ENCODE data around the gene STAT2.

The STAT2 gene

GRCh38 chr12:56389412-56389811, 29.5 kb upstream of the STAT2 start:
- Histone ChIP-seq H3K9me2 (ENCODE audit: low read depth, low read length) (no peaks in the 10 kb centered on the region), H3K27me3 (ENCODE audit: insufficient read depth, low read length) (no peaks in the 10 kb centered on the region), H3K4me1 (ENCODE audit: insufficient read depth, low read length, severe bottlenecking) (no peaks in the 10 kb centered on the region), H4K20me1 (ENCODE audit: insufficient read depth, low read length) (no peaks in the 10 kb centered on the region), H3K36me3 (ENCODE audit: insufficient read depth, low read length) (no peaks in the 10 kb centered on the region), H3K9me3 (ENCODE audit: low read length) (no peaks in the 10 kb centered on the region), H3F3A (ENCODE audit: insufficient read depth, low read length) (no peaks in the 10 kb centered on the region), H2AFZ (ENCODE audit: low read length) (peak overlapping the region; percentile 70; the same call in 1 of the 2 replicates), H3K4me2 (ENCODE audit: low read length) (no peak overlapping the region), H3K9ac (ENCODE audit: low read length) (no peak overlapping the region), H3K27ac (ENCODE audit: low read depth, low read length, poor library complexity, severe bottlenecking) (no peak overlapping the region), H3K4me3 (ENCODE audit: low read depth, low read length, poor library complexity, severe bottlenecking) (no peak overlapping the region), H3K79me2 (ENCODE audit: insufficient read depth, low read length) (no peaks in the 10 kb centered on the region)
- TF ChIP-seq CTCF (IDR thresholded peaks at IDR 0.05; ENCODE audit: low read length) = no peak
- no peak for TF ChIP-seq EZH2 (IDR thresholded peaks at IDR 0.05; ENCODE audit: borderline replicate concordance, low read length)

GRCh38 chr12:56387152-56387736, 27.3 kb upstream of the STAT2 start:
- H3K4me2 ChIP-seq (ENCODE audit: low read length) = no peak overlapping the region
- no peaks in the 10 kb centered on the region for H3K9me2 ChIP-seq (ENCODE audit: low read depth, low read length)
- H3K79me2 ChIP-seq (ENCODE audit: insufficient read depth, low read length) = no peaks in the 10 kb centered on the region
- TF ChIP-seq CTCF (IDR thresholded peaks at IDR 0.05; ENCODE audit: low read length) = no peak
- no peak for TF ChIP-seq EZH2 (IDR thresholded peaks at IDR 0.05; ENCODE audit: borderline replicate concordance, low read length)
- H3K9ac ChIP-seq (ENCODE audit: low read length) = no peak overlapping the region
- no peaks in the 10 kb centered on the region for H3K4me1 ChIP-seq (ENCODE audit: insufficient read depth, low read length, severe bottlenecking)
- no peaks in the 10 kb centered on the region for H3F3A ChIP-seq (ENCODE audit: insufficient read depth, low read length)
- no peaks in the 10 kb centered on the region for H3K9me3 ChIP-seq (ENCODE audit: low read length)
- no peak overlapping the region for H2AFZ ChIP-seq (ENCODE audit: low read length)
- H3K36me3 ChIP-seq (ENCODE audit: insufficient read depth, low read length) = no peaks in the 10 kb centered on the region
- no peaks in the 10 kb centered on the region for H3K27me3 ChIP-seq (ENCODE audit: insufficient read depth, low read length)
- H4K20me1 ChIP-seq (ENCODE audit: insufficient read depth, low read length) = no peaks in the 10 kb centered on the region
- H3K27ac ChIP-seq (ENCODE audit: low read depth, low read length, poor library complexity, severe bottlenecking) = no peak overlapping the region
- no peak overlapping the region for H3K4me3 ChIP-seq (ENCODE audit: low read depth, low read length, poor library complexity, severe bottlenecking)

GRCh38 chr12:56385873-56386272, 26.0 kb upstream of the STAT2 start:
- H2AFZ ChIP-seq (ENCODE audit: low read length) = no peak overlapping the region

More at GRCh38 chr12:56385873-56386272, 26.0 kb upstream of the STAT2 start:
- Histone ChIP-seq H3K4me1 (ENCODE audit: insufficient read depth, low read length, severe bottlenecking) (no peaks in the 10 kb centered on the region), H3K9me3 (ENCODE audit: low read length) (no peaks in the 10 kb centered on the region), H3K79me2 (ENCODE audit: insufficient read depth, low read length) (no peaks in the 10 kb centered on the region), H3F3A (ENCODE audit: insufficient read depth, low read length) (no peaks in the 10 kb centered on the region), H3K27ac (ENCODE audit: low read depth, low read length, poor library complexity, severe bottlenecking) (no peak overlapping the region), H3K4me3 (ENCODE audit: low read depth, low read length, poor library complexity, severe bottlenecking) (no peak overlapping the region), H3K9ac (ENCODE audit: low read length) (no peak overlapping the region), H4K20me1 (ENCODE audit: insufficient read depth, low read length) (no peaks in the 10 kb centered on the region), H3K27me3 (ENCODE audit: insufficient read depth, low read length) (no peaks in the 10 kb centered on the region), H3K9me2 (ENCODE audit: low read depth, low read length) (no peaks in the 10 kb centered on the region), H3K4me2 (ENCODE audit: low read length) (no peak overlapping the region), H3K36me3 (ENCODE audit: insufficient read depth, low read length) (no peaks in the 10 kb centered on the region)
- no peak for TF ChIP-seq CTCF (IDR thresholded peaks at IDR 0.05; ENCODE audit: low read length)
- no peak for TF ChIP-seq EZH2 (IDR thresholded peaks at IDR 0.05; ENCODE audit: borderline replicate concordance, low read length)
